Measurements from ENCODE around the gene CCDC85C.

Gene CCDC85C

GRCh38 chr14:99566390-99567354 is 37.3 kb downstream of the CCDC85C start:
- no peak for TF ChIP-seq CTCF (conservative IDR thresholded peaks at IDR 0.05)
- peak overlapping the region; percentile 95 for H3K27ac ChIP-seq

GRCh38 chr14:99566009-99566389 is 38.0 kb downstream of the CCDC85C start:
- TF ChIP-seq CTCF (conservative IDR thresholded peaks at IDR 0.05), result no peak
- peak overlapping the region; percentile 95 for H3K27ac ChIP-seq

- no peak for TF ChIP-seq CTCF (conservative IDR thresholded peaks at IDR 0.05)
- peak overlapping the region; percentile 95 for H3K27ac ChIP-seq
Measured at GRCh38 chr14:99565383-99565782, 38.6 kb downstream of the CCDC85C start.

- peak overlapping the region; percentile 95 for H3K27ac ChIP-seq
- no peak for TF ChIP-seq CTCF (conservative IDR thresholded peaks at IDR 0.05)
Measured at GRCh38 chr14:99564926-99565259, 39.1 kb downstream of the CCDC85C start.

- TF ChIP-seq CTCF (conservative IDR thresholded peaks at IDR 0.05), result no peak
- peak overlapping the region; percentile 95 for H3K27ac ChIP-seq
Measured at GRCh38 chr14:99564256-99564925, 39.6 kb downstream of the CCDC85C start.

GRCh38 chr14:99563749-99564129 is 40.3 kb downstream of the CCDC85C start:
- TF ChIP-seq CTCF (conservative IDR thresholded peaks at IDR 0.05), result no peak
- peak overlapping the region; percentile 95 for H3K27ac ChIP-seq

GRCh38 chr14:99562856-99563748 is 40.9 kb downstream of the CCDC85C start:
- H3K27ac ChIP-seq, result peak overlapping the region; percentile 95
- TF ChIP-seq CTCF (conservative IDR thresholded peaks at IDR 0.05), result peak; percentile 83
